CD4-positive, alpha-beta T cell treated with Interleukin-1 beta for 1 hour (primary cell): ENCODE measurements around the gene CYP3A4.
"Not testable (repeated sequence)": the region's sequence is repeated elsewhere in the genome, so short reads cannot be mapped to it uniquely, and the experiment has no call there.

ENCODE experiments used
- DNase-seq, 2 donors: peaks; one replicate each; pipeline ENCODE4 v3.0.0-alpha.2; 2020 to 2022

Gene CYP3A4

DNA sequence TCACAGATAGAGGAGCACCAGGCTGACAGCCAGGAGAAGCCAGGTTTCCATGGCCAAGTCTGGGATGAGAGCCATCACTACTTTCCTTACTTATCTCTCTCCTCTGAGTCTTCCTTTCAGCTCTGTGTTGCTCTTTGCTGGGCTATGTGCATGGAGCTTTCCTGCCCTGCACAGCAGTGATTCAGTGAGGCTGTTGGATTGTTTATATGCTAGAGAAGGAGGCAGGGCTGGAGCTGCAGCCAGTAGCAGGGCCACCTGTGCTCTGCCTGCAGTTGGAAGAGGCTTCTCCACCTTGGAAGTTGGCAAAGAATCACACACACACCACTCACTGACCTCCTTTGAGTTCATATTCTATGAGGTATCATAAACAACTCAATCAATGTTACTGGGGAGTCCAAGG, at the start of gene CYP3A4:
TSS of gene CYP3A4 (minus strand) at position 178 of the 400 bp plus-strand sequence. CDS start at position 75, 103 bp downstream.
- DNase-seq, result no peak

DNA sequence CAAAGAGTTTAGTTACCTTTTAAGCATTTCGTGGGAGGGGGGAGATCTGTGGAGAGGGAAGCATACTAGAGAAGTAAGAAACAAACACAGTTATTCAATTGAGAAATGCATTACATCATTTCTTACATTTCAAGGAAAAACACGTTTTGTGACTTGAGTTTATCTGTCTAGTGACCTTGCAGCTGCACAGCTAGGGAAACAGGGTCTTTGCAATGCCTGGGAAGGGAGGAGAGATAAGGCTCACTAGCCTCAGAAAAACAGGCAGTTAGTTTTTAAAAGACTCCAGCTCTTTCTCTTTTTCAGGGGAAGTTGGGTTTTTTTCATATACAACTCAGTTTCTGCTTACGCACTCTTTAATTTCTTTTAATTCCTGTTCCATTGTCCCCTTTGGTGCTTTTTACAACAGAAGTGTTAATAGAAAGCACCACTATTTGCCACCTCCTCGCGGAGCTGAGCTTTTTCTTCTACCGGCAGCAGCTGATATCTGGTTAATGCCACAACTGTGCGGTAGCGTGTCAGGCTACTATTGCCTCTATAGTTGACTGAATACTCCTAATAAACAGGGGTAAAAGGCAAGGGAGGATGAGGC, 49.4 kb upstream of the CYP3A4 start:
- DNase-seq, result no peak

DNA sequence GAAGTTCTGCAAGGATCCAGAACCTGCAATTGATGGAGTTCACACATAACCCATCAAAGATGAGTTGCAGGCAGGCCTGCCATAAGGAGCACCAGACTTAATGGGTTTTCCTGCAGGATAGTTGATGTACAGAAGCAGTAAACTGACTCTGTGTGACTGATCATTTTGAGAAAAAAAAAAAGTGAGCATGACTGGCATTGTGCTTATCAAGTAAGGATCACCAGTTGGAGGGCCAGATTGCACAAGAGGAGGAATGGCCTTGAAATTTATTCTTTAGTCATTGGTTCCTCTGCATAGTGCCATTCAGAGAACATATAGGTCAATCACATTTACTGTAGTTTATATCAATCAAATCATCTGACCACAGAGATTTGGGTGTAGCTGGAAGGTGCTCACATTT, 47.6 kb upstream of the CYP3A4 start:
- no peak for DNase-seq

DNA sequence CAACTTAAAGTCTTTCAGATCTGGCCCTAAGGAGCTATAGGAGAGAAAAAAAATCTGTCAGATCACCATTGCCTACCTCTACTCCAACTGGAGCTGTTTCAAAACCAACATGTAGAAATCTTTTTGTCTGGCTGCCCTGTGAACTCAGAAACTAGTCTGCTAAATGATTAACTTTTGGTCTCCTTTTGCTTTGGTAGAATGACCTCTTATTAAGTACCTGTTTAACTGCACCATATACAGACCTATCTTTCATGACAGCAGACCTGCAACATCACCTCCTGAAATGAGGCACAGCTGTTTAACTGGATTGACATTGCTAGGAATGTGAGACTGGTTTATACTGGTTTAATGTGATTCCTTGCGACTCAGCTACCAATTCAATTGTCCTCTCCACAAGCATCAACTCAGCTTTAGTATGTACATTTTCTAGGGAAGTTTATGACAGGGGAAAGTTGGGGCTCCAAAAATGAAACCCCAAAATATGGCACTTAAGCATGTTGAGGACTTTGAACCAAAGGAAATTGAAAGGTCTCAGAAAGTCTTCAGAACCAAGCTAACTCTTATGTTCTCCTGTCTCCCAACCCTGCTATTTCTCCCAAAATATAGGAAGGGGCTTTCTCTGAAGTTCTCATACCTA, 45.7 kb upstream of the CYP3A4 start:
- DNase-seq, result no peak

DNA sequence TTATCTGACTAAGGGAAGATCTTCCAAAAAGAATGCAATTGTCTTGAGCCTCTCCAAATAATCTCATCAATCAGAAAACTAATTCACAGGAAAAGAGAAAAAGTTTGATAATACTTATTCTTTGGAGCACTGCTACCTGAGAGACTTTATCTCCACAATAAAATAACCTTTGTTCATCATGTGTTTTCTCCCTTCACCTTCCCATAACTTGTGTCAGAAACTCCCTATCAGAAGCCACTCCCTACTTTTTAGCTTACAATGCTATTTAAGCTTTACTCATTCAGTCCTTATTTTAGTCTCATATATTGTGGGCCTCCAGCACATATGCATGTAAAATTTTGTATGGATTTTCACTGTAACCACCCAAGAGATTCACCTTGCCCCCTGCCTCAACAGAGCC, 44.8 kb upstream of the CYP3A4 start:
- DNase-seq, result no peak

DNA sequence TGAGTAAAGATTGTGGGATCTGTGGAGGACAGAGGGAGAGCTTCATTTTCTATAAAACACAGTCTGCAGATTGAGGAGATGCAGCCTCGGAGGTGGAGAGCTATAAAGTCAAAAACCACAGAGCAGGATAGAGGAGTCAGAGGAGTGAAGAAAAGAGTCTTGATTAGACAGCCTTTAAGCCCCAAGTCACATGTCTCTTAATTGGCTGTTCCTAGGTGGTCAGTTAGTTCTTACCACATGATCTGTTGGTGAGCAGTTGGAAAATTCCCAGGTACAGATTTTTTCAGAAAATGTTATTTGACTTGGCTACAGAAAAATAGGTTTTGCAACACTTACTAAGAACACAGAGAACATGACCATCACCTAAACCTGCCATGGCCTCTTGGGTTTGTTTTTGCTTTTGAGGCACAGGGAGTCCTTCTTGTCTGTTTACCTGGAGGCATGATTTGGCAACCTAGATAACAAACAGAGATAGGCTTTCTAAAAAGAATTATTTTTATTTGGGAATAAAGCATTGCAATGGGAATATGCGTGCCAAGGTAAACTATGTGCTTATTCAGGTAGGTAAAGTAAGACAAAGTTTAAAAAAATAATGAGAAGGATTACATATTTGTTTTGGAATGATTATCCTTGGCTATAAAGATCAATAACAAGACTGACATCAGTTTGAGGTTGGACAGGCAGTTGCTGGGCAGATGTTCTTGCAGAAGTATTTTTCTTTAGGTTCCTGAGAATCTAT, 43.2 kb upstream of the CYP3A4 start:
- DNase-seq, result no peak

DNA sequence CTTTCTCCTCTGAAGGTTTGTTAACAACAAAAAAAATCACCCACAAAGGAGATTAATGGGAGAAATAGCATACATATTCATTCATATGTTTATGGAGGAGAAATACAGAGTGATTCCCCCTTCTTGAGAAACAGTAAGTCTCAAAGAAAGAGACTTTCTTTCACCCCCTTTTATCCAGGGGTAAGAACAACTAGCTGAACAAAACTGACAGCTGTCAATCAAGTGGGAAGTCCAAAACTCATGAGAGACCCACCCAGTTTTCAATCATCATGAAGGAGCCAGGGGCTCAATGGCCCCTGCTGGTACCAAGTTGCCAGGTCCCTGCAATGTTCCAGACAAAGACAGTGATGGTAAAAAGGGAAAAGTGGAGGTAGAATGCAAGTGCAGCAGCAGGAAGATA, 41.9 kb upstream of the CYP3A4 start:
- DNase-seq, result no peak

DNA sequence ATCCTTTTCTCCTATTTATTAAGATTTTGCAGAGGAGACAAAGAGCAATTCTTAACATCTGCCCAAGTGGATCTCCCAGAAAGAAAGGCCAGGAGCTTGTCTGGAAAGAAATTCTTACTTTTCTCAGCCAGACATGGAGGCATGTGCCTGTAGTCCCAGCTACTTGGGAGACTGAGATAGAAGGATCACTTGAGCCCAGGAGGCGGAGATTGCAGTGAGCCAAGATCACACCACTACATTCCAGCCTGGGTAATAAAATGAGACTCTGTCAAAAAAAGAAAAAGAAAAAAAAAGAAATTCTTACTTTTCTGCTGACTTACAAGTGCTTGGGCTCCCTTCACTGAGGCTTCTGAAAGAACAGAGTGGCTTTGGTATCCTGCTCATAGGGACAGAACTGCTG, 41.5 kb upstream of the CYP3A4 start:
- no peak for DNase-seq

DNA sequence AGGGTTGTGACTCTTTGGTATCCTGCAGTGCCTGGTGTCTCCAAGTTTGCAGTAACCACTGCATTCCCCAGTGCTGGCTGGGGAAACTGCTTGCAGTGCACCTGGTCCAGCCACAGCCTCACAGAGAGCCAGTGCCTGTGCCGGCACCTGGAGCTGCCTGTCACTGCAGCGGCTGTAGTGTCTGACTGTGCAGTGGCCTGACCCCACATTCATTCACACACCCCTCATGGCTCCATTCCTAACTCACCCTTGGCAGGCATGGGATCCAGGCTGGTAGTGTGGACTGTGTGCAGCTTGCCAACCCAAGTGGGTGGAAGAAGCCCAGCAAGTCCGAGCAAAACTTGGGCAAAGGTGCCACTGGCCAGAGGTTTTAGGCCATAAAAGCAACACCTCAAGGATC, 40.1 kb upstream of the CYP3A4 start:
- DNase-seq, result no peak

DNA sequence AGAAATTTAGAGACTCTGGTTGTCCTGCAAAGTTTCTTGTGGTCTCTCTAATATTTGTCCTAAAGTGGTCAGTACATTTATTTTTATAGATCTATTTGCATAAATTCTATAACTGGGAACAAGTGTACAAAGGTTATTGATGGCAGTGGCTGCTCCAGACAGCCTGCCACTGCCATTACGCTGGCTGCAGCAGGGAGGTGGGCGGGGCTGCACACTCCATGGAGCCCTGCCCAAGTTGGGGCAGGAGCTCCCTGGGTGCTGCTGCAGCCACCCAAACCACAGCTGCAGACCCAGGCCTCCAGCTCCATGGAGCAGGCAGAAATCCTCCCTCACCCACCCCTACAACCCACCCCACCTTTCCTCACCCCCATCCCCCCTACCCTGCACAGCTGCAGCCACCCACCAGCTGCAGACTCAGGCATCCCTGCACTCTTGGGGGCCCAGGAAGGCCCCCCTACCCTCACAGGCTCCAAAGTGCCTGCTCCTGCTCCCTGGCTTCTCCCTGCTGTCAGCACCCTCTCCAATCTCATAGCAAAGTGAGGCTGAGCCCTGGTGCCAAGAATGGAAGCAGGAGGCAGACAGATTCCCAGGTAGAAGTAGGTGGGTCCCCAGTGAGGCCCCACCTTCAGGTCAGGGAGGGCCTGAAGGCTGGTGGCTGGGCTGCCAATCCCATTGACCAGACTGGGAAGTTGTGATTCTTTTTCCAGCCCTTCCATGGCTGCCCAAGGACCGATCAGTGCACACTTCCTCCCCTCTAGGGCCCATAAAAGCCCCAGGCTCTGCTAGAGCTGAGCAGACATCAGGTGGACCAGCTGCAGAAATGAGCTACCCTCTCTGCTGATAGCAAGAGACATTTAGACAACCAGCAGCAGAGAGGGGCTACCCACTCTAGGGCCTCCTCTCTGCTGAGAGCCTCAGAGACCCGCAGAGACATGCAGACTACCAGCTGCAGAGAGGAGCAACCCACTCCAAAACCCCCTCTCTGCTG, 39.0 kb upstream of the CYP3A4 start:
- DNase-seq, result no peak

DNA sequence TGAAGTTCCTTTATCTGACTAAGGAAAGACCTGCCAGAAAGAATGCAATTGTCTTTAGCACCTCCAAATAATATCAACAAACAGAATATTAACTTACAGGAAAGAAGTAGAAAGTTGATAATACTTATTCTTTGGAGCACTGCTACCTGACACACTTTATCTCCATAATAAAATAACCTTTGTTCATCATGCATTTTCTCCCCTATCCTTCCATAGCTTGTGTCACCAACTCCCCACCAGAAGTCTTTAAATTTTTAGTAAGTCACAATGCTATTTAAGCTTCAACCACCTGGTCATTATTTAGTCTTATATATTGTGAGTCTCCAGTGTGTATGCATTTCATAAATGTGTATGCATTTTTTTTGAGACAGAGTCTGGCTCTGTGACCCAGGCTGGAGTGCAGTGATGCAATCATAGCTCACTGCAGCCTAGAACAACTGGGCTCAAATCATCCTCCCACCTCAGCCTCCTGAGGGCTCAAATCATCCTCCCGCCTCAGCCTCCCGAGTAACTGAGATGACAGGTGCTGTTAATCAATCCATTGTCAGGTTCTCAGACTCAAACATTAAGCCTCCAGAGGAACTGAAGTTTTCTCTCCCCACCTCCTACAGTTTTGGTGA, 36.5 kb upstream of the CYP3A4 start:
- no peak for DNase-seq

DNA sequence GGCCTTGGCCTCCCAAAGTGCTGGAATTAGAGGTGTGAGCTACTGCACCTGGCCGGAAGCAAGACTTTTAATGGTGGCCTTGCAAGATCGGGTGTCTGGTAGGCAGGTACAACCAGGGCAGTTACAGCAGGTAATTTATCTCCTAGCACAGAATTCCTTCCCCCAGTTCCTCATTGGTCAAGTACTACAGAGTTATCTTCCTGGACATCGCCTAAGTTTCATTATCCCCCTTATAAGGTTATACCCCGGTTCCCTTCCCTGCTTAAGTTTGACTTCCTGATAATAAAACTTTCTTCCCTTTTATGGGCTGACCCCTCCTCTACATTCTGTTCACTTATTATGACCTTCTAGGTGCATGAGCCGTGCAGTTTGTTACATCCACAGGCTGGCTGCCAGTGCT, 24.8 kb upstream of the CYP3A4 start:
- no peak for DNase-seq

DNA sequence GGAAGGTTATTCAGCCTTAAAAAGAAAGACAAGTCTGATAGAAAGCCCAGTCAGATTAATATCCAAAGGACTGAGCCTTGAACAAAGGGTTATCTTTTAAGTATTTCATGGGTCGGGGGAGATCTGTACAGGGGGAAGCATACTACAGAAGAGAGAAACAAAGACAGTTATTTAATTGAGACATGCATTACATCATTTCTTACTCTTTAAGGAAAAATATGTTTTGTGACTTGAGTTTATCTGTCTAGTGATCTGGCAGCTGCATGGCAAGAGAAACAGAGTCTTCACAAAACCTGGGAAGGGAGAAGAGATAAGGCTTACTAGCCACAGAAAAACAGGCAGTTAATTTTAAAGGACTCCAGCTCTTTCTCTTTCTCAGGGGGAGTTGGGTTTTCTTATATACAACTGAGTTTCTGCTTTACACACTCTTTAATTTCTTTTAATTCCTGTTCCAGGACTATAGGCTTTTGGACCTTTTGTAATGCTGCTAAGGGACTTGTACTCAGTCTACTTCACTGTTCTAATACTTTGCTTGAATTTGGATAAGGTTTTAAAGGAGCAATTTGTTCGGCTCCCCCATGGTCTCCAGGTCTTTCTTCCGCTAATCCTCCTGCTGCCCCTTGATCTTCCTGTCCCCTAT, 23.0 kb upstream of the CYP3A4 start:
- no peak for DNase-seq

DNA sequence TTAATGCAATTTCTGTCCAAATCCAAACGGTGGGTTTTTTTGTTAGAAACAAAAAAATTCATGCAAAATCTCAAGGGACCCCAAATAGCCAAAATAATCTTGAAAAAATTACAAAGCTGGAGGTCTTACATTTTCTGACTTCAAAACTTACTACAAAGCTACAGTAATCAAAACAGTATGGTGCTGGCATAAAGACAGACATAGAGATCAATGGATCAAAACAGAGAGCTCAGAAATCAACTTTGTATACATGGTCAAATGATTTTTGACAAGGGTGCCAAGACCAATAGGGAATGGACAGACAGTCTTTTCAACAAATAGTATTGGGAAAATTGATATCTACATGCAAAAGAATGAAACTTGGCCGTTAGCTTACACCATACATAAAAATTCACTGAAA, 21.7 kb upstream of the CYP3A4 start:
- no peak for DNase-seq

DNA sequence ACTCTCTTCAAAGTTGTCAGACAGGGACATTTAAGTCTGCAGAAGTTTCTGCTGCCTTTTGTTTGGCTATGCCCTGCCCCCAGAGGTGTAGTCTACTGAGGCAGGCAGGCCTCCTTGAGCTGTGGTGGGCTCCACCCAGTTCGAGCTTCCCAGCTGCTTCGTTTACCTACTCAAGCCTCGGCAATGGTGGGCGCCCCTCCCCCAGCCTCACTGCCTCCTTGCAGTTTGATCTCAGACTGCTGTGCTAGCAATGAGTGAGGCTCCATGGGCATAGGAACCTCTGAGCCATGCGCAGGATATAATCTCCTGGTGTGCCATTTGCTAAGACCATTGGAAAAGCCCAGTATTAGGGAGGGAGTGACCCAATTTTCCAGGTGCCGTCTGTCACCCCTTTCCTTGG, 19.1 kb upstream of the CYP3A4 start:
- not testable (repeated sequence) for DNase-seq

DNA sequence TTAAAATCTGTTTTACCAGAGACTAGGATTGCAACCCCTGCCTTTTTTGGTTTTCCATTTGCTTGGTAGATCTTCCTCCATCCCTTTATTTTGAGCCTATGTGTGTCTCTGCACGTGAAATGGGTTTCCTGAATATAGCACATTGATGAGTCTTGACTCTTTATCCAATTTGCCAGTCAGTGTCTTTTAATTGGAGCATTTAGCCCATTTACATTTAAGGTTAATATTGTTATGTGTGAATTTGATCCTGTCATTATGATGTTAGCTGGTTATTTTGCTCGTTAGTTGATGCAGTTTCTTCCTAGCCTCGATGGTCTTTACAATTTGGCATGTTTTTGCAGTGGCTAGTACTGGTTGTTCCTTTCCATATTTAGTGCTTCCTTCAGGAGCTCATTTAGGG, 17.4 kb upstream of the CYP3A4 start:
- DNase-seq, result not testable (repeated sequence)

DNA sequence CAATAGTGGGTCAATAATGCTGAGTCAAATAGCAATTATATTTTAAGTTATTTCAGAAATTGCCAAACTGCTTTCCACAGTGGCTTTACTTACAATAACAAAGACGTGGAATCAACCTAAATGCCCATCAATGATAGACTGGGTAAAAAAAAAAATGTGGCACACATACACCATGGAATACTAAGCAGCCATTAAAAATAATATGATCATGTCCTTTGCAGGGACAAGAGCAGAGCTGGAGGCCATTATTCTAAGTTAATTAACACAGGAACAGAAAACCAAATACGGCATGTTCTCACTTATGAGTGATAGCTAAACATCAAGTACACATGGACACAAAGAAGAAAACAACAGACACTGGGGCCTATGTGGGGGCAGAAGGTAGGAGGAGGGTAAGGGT, 15.0 kb upstream of the CYP3A4 start:
- no peak for DNase-seq

DNA sequence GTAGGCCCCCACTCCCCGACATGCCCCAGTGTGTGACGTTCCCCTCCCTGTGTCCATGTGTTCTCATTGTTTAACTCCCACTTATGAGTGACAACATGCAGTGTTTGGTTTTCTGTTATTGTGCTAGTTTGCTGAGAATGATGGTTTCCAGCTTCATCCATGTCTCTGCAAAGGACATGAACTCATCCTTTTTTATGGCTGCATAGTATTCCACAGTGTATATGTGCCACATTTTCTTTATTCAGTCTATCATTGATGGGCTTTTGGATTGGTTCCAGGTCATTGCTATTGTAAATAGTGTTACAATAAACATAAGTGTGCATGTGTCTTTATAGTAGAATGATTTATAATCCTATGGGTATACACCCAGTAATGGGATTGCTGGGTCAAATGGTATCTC, 11.9 kb upstream of the CYP3A4 start:
- DNase-seq, result not testable (repeated sequence)

DNA sequence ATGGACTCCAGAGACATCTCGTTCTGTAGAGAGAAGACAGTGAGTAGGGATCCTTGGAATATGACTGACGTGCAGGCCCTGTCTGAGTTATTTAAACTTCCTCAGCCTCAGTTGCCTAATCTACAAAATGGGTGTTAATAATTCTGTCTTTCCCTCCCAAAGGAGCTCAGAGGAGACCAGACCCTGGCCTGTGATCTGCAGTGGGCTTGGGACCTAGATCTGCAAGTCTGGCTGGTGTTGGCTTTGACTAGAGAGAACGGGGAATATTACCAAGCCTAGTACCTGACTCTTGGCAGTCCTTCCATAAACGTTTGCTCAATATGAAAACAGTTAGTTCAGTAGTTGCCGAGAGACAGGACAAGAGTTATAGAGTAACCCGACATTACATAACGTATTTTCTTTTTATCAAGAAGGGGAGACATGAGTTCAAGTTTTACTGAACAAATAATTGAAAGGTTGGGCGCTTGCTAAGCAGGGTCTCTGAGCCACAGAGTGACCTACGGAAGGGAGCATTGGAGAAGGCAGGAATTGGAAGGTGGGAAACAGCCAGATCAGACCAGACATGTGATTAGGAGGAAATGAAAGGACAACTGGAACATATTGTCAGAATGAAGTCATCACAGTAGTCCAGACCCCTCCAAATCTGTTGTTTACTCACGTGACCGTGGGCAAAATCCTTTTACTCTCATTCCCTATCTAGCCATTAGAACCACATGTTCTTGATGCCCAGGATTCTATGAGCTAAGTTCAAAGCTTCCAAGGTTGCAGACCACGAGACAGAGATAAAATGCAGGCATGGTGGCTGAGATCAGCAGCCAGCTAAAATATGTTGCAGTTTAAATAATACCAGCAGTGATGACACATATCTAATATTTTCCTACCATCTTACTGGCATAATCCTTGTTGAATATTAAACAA, 10.9 kb upstream of the CYP3A4 start:
- no peak for DNase-seq

DNA sequence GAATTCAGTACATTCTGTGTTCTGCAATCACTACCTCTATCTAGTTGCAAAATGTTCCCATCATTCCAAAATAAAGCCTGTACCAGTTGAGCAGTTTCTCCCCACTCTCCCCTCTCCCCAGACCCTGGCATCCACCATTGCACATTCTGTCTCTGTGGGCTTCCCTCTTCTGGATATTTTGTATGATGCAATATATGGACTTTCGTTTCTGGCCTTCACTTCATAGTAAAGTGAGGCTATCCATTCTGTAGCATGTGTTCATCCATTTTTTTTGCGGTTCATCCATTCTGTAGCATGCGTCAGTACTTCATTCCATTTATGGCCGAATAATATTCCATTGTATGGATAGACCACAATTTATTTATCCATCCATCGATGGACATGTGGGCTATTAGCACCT, 9.5 kb upstream of the CYP3A4 start:
- no peak for DNase-seq

DNA sequence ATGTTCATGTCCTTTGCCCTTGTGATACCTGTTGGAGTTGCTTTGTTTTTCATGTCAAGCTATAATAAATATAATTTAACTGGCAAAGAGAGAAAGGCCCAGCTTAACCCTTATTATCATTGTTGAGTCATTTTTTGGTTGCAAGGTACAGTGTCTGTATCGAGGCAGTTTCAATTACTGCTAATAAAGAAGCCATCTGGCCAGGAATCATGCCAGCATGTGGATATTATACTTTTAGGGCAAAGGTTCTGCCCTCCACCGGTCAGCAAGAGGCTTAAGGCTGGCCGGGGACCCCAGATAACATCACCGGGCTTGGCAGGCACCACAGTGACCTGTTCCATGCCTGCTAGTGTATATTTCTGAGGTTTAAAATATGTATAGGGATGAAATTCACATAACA, 9.0 kb upstream of the CYP3A4 start:
- no peak for DNase-seq
